AG04450 (cell line): ENCODE results near the gene SETDB1. TPM values are rescaled to one million over a fixed set of nuclear protein-coding genes. Genes with fewer than 3 reads are reported as not detected.
A peak's percentile ranks its signal among the peaks of the same experiment; 100 is the strongest.

ENCODE experiments used
- CTCF ChIA-PET: fragments of 300-600, 350-600 bp; formaldehyde crosslinking; extraction: SDS; loops from one replicate; lab custom pipeline; 2022; ENCODE audit warnings: antibody characterized with exemption, inconsistent platforms; lab: Charles Lee
- POLR2A ChIA-PET: fragments of 350-600 bp; formaldehyde crosslinking; extraction: SDS; loops from one replicate; lab custom pipeline; 2021; ENCODE audit warnings: antibody characterized with exemption, inconsistent platforms; lab: Yijun Ruan, JAX
- DNase-seq: peaks from one replicate; pipeline ENCODE4 v3.0.0-alpha.2; 2011; ENCODE audit warnings: low read depth, low spot score
- H3K27ac ChIP-seq: one replicate; pipeline ENCODE4 v1.5.1; 2012; ENCODE audit warnings: low read depth, low read length, control low read depth
- H3K27me3 ChIP-seq: one replicate; pipeline ENCODE4 v1.6.0; 2012; ENCODE audit warnings: low read length; ENCODE audit not compliant: control insufficient read depth, insufficient read depth
- H3K4me3 ChIP-seq: 2 replicates; pipeline ENCODE4 v1.5.1; 2011; ENCODE audit warnings: mild to moderate bottlenecking, low read depth, low read length, control low read depth
- H3K9me3 ChIP-seq: 2 replicates; pipeline ENCODE4 v1.5.1; 2012; ENCODE audit warnings: low read length; ENCODE audit not compliant: control insufficient read depth, insufficient read depth
- polyA plus RNA-seq: library from polyadenylated mRNA; depleted of rRNA; stranded (reverse); fragments of >200 nt; gene quantifications from 2 replicates; pipeline ENCODE4 v1.2.3, GENCODE V29; 2011
- TF ChIP-seq, protein P1 (sequence below): IDR thresholded peaks from 2 replicates; pipeline ENCODE4 v1.5.1; 2011; ENCODE audit warnings: low read depth, low read length, control low read depth, inconsistent platforms

The SETDB1 gene
- polyA plus RNA-seq, 1 experiment = 35.5 TPM

DNA sequence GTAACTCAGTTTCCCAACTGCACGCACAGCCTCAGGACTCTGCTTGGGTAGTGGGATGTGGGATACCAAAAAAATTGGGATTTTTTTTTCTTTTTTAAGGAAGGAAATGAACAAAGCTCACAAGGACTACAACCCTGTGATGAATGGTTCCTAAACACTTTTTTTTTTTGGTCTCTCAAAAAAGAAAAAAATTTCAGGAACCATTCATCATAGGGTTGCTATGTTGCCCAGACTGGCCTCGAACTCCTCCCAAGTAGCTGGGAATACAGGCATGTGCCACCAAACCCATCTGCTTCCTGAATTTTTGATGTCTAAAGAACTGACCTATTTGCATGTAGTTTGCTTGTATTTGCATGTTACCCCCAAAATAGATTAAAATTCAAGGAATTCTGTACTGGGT, 73.8 kb downstream of the SETDB1 start:
- H3K27ac ChIP-seq = peak overlapping the region; percentile 70
- ChIA-PET CTCF (interaction anchor here (0.6 to 2.7 kb wide), 2 partner anchors 20 to 439 kb away, joined by 3 to 9 read pairs; no protein-coding TSS in a partner anchor), POLR2A (interaction anchor here (0.6 to 1.6 kb wide), 3 partner anchors 18 to 39 kb away, joined by 3 to 4 read pairs (median 3); partner anchors contain the start of gene ANXA9)
- H3K9me3 ChIP-seq = no peaks in the 10 kb centered on the region
- no peak for DNase-seq
- no peak overlapping the region for H3K4me3 ChIP-seq
- no peaks in the 10 kb centered on the region for H3K27me3 ChIP-seq
- TF ChIP-seq, protein P1, sequence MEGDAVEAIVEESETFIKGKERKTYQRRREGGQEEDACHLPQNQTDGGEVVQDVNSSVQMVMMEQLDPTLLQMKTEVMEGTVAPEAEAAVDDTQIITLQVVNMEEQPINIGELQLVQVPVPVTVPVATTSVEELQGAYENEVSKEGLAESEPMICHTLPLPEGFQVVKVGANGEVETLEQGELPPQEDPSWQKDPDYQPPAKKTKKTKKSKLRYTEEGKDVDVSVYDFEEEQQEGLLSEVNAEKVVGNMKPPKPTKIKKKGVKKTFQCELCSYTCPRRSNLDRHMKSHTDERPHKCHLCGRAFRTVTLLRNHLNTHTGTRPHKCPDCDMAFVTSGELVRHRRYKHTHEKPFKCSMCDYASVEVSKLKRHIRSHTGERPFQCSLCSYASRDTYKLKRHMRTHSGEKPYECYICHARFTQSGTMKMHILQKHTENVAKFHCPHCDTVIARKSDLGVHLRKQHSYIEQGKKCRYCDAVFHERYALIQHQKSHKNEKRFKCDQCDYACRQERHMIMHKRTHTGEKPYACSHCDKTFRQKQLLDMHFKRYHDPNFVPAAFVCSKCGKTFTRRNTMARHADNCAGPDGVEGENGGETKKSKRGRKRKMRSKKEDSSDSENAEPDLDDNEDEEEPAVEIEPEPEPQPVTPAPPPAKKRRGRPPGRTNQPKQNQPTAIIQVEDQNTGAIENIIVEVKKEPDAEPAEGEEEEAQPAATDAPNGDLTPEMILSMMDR = no peak

DNA sequence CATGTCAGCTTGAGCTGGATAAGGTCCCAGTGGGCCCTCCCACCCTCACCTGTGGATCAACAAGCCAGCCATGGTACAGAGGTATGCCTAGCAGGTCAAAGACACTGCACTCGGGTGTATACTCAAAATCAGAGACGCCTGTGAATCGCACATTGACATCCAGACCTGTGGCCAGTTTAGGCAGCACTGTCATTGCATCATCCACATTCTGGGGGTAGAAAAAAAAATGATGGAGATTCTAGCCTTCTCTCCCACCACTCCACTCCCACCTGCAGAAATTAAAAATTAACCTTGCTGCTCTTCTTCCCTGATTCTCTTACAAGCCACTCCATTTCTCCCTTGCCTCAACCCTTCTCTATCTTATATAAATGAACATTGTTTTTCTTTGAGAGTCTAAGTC, 74.2 kb downstream of the SETDB1 start:
- CTCF ChIA-PET = interaction anchor here (1.3 to 2.7 kb wide), 2 partner anchors 20 to 99 kb away, joined by 4 to 9 read pairs; no protein-coding TSS in a partner anchor
- no peaks in the 10 kb centered on the region for H3K9me3 ChIP-seq
- TF ChIP-seq, protein P1 = no peak
- no peak overlapping the region for H3K4me3 ChIP-seq
- DNase-seq = no peak
- no peak overlapping the region for H3K27ac ChIP-seq
- H3K27me3 ChIP-seq = no peaks in the 10 kb centered on the region
- POLR2A ChIA-PET = interaction anchor here (0.7 kb wide), 1 partner anchor 40 kb away, joined by 3 read pairs; no protein-coding TSS in a partner anchor

DNA sequence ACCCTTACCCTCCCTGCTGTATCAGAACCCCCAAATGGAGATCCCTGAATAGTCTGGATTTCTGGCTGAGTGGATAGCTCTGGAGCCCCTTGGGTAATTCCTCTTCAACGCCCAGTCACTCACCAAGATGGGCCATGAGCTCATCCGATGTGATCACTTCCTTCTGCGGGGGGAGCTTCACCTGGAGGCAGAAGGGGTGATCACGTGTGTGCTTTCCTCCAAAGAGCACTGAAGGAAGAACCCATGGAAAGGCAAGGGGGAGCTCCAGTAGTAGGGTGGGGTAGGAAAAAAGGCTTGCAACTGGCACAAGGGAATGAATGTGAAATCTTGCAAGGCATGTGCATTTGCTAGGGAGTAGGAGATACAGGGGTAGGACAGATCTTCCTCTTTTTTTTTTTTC, 75.4 kb downstream of the SETDB1 start:
- Histone ChIP-seq H3K9me3 (no peaks in the 10 kb centered on the region), H3K27me3 (no peaks in the 10 kb centered on the region), H3K27ac (no peak overlapping the region), H3K4me3 (no peak overlapping the region)
- ChIA-PET POLR2A (no interaction called here), CTCF (interaction anchor here (1.0 to 1.3 kb wide), 3 partner anchors 79 to 521 kb away, joined by 3 to 4 read pairs (median 3); no protein-coding TSS in a partner anchor)
- TF ChIP-seq, protein P1 = no peak
- DNase-seq = no peak

DNA sequence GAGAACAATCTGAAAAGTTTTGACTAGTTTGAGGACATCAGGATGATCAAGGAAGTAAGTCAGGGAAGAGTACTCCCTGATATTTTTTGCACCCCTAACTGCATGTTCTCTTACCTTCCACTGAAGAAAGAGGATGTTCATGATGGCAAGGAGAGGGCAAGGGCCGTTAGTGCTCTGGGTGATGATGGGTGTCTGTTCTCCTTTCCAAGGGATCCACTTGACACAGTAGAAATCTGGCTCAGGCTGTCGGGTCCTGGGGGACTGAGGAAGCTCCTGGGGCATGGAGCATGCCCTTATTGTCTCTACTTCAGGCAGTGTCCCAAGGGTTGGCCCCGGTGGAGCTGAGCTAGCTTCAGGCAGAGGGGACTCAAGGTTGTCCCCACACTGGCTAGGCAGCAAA, 75.9 kb downstream of the SETDB1 start:
- TF ChIP-seq, protein P1 = no peak
- ChIA-PET POLR2A (no interaction called here), CTCF (interaction anchor here (0.5 to 5.1 kb wide), 4 partner anchors 7 to 521 kb away, joined by 3 to 63 read pairs (median 4); no protein-coding TSS in a partner anchor)
- Histone ChIP-seq H3K9me3 (no peaks in the 10 kb centered on the region), H3K27ac (no peak overlapping the region), H3K27me3 (no peaks in the 10 kb centered on the region), H3K4me3 (no peak overlapping the region)
- no peak for DNase-seq

DNA sequence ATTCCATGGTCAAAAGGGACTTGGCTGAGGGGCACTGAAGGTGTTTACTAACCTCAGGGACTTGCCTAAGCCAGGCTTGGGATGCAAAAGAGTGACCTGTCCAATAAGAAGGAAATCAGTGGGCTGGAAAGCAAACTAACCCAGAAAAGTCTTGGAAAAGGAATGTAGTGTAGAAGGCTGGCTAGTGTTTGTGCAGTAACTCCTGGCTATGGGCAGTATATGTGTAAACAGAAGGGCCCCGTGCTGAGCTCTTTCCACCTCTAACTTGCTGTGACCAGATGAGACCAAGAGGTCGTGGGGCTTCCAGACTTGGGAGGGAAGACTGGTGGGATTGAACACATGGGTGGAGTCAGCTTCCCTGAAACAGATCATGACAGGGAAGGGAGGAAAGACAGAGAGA, 76.4 kb downstream of the SETDB1 start:
- CTCF ChIA-PET = interaction anchor here (0.5 to 5.1 kb wide), 4 partner anchors 7 to 194 kb away, joined by 3 to 63 read pairs (median 5); no protein-coding TSS in a partner anchor
- no peak overlapping the region for H3K27ac ChIP-seq
- no peaks in the 10 kb centered on the region for H3K27me3 ChIP-seq
- TF ChIP-seq, protein P1 = no peak
- POLR2A ChIA-PET = no interaction called here
- no peak for DNase-seq
- H3K4me3 ChIP-seq = no peak overlapping the region
- no peaks in the 10 kb centered on the region for H3K9me3 ChIP-seq
